Measurements from ENCODE around the gene SMIM14.
A peak's percentile ranks its signal among the peaks of the same experiment; 100 is the strongest.

SMIM14 gene

GRCh38 chr4:39502019-39502663, 136.5 kb downstream of the SMIM14 start:
- TF ChIP-seq POLR2A (IDR thresholded peaks at IDR 0.05; ENCODE audit: low read depth, low read length) = no peak
- FAIRE-seq = peak; percentile 78
- DNase-seq (ENCODE audit: insufficient read length, low spot score) = peak; percentile 28

GRCh38 chr4:39498727-39499020, 140.0 kb downstream of the SMIM14 start:
- DNase-seq (ENCODE audit: insufficient read length, low spot score) = no peak

GRCh38 chr4:39497909-39498726, 140.5 kb downstream of the SMIM14 start:
- no peak for TF ChIP-seq POLR2A (IDR thresholded peaks at IDR 0.05; ENCODE audit: low read depth, low read length)
- DNase-seq (ENCODE audit: insufficient read length, low spot score) (no peak), FAIRE-seq (no peak)

More at GRCh38 chr4:39498727-39499020, 140.0 kb downstream of the SMIM14 start:
- TF ChIP-seq POLR2A (IDR thresholded peaks at IDR 0.05; ENCODE audit: low read depth, low read length) = no peak
- no peak for FAIRE-seq
